Keratinocyte (primary cell): Measurements from ENCODE around the gene TMEM147.

Source experiments
- EZH2 ChIP-seq: IDR thresholded peaks from one replicate; pipeline ENCODE4 v1.6.1; 2012; ENCODE audit warnings: inconsistent platforms, mild to moderate bottlenecking, low read length, moderate library complexity
- TF ChIP-seq, protein P1 (sequence below), 3 experiments: IDR thresholded peaks in 1 of 3; conservative IDR thresholded peaks in 1 of 3; optimal IDR thresholded peaks in 1 of 3; 2 replicates in 2 of 3; 3 replicates in 1 of 3; pipeline versions ENCODE3 to v1.5.1; 2011; ENCODE audit warnings: low read length in 3 of 3, mild to moderate bottlenecking in 3 of 3, moderate library complexity in 2 of 3, control low read depth in 1 of 3, inconsistent platforms in 1 of 3; ENCODE audit not compliant: insufficient read depth in 2 of 3; ENCODE audit errors: extremely low read depth in 1 of 3

DNA sequence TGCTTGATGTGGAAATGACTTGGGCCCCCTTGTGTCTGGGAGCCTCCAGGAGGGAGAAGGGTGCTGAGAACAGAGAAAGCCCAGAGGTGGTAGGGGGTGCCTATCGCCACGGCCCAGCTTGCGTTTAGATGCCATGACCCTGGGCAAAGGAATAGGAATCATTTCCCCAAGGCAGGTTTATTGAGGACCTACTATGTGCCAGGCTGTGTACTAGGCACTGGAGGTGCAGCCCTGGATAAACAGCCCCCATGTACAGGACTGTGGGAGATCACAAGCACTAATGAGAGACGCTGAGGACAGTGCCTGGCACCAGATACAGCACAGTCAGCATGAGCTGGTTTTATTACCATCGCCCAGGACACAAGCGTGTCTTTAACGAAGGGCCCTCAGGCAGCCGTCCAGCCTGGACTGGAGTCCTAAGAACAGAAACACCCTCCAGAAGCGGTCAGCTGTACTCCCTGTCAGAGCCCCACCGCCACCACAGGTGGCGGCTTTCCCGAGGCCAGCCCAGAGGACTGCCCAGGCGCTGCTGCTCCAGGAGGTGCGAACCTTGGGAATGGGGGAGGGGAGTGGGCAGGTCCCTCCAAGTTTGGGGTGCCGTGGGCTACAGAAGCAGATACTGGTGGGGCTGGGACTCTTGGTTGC lies 4.6 kb downstream of the TMEM147 start:
- TF ChIP-seq, protein P1, sequence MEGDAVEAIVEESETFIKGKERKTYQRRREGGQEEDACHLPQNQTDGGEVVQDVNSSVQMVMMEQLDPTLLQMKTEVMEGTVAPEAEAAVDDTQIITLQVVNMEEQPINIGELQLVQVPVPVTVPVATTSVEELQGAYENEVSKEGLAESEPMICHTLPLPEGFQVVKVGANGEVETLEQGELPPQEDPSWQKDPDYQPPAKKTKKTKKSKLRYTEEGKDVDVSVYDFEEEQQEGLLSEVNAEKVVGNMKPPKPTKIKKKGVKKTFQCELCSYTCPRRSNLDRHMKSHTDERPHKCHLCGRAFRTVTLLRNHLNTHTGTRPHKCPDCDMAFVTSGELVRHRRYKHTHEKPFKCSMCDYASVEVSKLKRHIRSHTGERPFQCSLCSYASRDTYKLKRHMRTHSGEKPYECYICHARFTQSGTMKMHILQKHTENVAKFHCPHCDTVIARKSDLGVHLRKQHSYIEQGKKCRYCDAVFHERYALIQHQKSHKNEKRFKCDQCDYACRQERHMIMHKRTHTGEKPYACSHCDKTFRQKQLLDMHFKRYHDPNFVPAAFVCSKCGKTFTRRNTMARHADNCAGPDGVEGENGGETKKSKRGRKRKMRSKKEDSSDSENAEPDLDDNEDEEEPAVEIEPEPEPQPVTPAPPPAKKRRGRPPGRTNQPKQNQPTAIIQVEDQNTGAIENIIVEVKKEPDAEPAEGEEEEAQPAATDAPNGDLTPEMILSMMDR (optimal IDR thresholded peaks at IDR 0.05 in 1 of 3, IDR thresholded peaks at IDR 0.05 in 1 of 3, conservative IDR thresholded peaks at IDR 0.05 in 1 of 3; ENCODE audit: extremely low read depth in 1 of 3, insufficient read depth in 2 of 3, low read length in 3 of 3) = no peak
- no peak for TF ChIP-seq EZH2
